ENCODE results near the gene IMP4.

The IMP4 gene

GRCh38 chr2:130378206-130378897, 35.7 kb downstream of the IMP4 start:
- DNase-seq = no peak

- DNase-seq = no peak
Measured at GRCh38 chr2:130378898-130379214, 36.2 kb downstream of the IMP4 start.

GRCh38 chr2:130380096-130380934, 37.6 kb downstream of the IMP4 start:
- no peak for DNase-seq

GRCh38 chr2:130381145-130381544, 38.4 kb downstream of the IMP4 start:
- no peak for DNase-seq

GRCh38 chr2:130381619-130382018, 38.9 kb downstream of the IMP4 start:
- DNase-seq = no peak

- DNase-seq = no peak
Measured at GRCh38 chr2:130382313-130382917, 39.7 kb downstream of the IMP4 start.

- no peak for DNase-seq
Measured at GRCh38 chr2:130385709-130386108, 43.0 kb downstream of the IMP4 start.

GRCh38 chr2:130387071-130387400, 44.3 kb downstream of the IMP4 start:
- no peak for DNase-seq

GRCh38 chr2:130387804-130388203, 45.1 kb downstream of the IMP4 start:
- no peak for DNase-seq

GRCh38 chr2:130388221-130388907, 45.7 kb downstream of the IMP4 start:
- DNase-seq = no peak

GRCh38 chr2:130389358-130389757, 46.7 kb downstream of the IMP4 start:
- DNase-seq = peak; percentile 16

- no peak for DNase-seq
Measured at GRCh38 chr2:130389783-130390182, 47.1 kb downstream of the IMP4 start.

GRCh38 chr2:130390460-130391057, 47.9 kb downstream of the IMP4 start:
- DNase-seq = peak; percentile 5

- DNase-seq = peak; percentile 76
Measured at GRCh38 chr2:130391058-130391871, 48.6 kb downstream of the IMP4 start.

GRCh38 chr2:130391872-130392670, 49.4 kb downstream of the IMP4 start:
- DNase-seq = peak; percentile 76

GRCh38 chr2:130393318-130393910, 50.7 kb downstream of the IMP4 start:
- no peak for DNase-seq

All from DMS79 treated with DMSO at 0.1 percent for 48 hours (cell line).